ENCODE data around the gene OR2Z1. TPM values are rescaled to one million over a fixed set of nuclear protein-coding genes. Genes with fewer than 3 reads are reported as not detected.

The OR2Z1 gene
- total RNA-seq, 1 experiment from 2014 or later: not detected

- TF ChIP-seq REST (IDR thresholded peaks at IDR 0.05; ENCODE audit: low read depth) (no peak), ZNF274 (IDR thresholded peaks at IDR 0.05; ENCODE audit: low read depth, low read length) (no peak)
Measured at GRCh38 chr19:8680676-8681344, 40.6 kb upstream of the OR2Z1 start (continued).

GRCh38 chr19:8681345-8682029, 39.9 kb upstream of the OR2Z1 start:
- Histone ChIP-seq H3K4me1 (ENCODE audit: control insufficient read depth in 1 of 2, insufficient read depth in 2 of 2, low read length in 2 of 2) (0 out of 4 replicates have a peak, but pooled peaks cover 0 to 7% of the 10 kb centered on the region in 2 experiments), H3K9ac (ENCODE audit: low read length) (no peak overlapping the region), H4K20me1 (ENCODE audit: insufficient read depth) (no peaks in the 10 kb centered on the region), H3K4me3 (replicated peaks in 1 of 2; ENCODE audit: low read depth in 1 of 2, low read length in 2 of 2) (no peak overlapping the region), H2AFZ (ENCODE audit: low read depth, low read length, poor library complexity, severe bottlenecking) (no peak overlapping the region), H3K27ac (ENCODE audit: low read depth, low read length) (no peak overlapping the region), H3K79me2 (ENCODE audit: insufficient read depth, low read length) (no peaks in the 10 kb centered on the region), H3K4me2 (ENCODE audit: low read length) (no peak overlapping the region), H3K9me2 (ENCODE audit: insufficient read depth) (no peaks in the 10 kb centered on the region), H3K36me3 (ENCODE audit: control insufficient read depth in 1 of 2, insufficient read depth in 2 of 2, low read length in 2 of 2) (no peaks in the 10 kb centered on the region), H3K27me3 (ENCODE audit: insufficient read depth, low read length) (no peaks in the 10 kb centered on the region), H3K9me3 (ENCODE audit: control insufficient read depth in 1 of 2, insufficient read depth in 1 of 2, low read depth in 1 of 2, low read length in 2 of 2) (no peaks in the 10 kb centered on the region)
- DNase-seq (ENCODE audit: low read depth, low spot score): no peak
- peak; percentile 22; the same call in 1 of the 2 replicates for ATAC-seq
- no TSS peak for BruUV-seq (replicated peaks)
- POLR2A ChIA-PET: no interaction called here
- intact Hi-C loops (cut with micrococcal nuclease): no loop called here
- RAD21 ChIA-PET (ENCODE audit: low non-redundant PET in 1 of 2, low total read pairs in 2 of 2, uncharacterized antibody in 2 of 2, unreplicated experiment in 2 of 2): no interaction called here
- no peak for TF ChIP-seq CTCF (IDR thresholded peaks at IDR 0.05 in 2 of 3, conservative IDR thresholded peaks at IDR 0.05 in 1 of 3; ENCODE audit: borderline replicate concordance in 1 of 3, insufficient read depth in 1 of 3, low read depth in 2 of 3, low read length in 2 of 3)
- TF ChIP-seq ZBTB33 (IDR thresholded peaks at IDR 0.05; ENCODE audit: extremely low read depth, insufficient replicate concordance, low read length): no peak
- no peak for TF ChIP-seq CBX3 (IDR thresholded peaks at IDR 0.05; ENCODE audit: low read depth)
- no peak for TF ChIP-seq EZH2 (IDR thresholded peaks at IDR 0.05)
- TF ChIP-seq EZH2phosphoT487 (IDR thresholded peaks at IDR 0.05; ENCODE audit: borderline replicate concordance): no peak
- TF ChIP-seq REST (IDR thresholded peaks at IDR 0.05; ENCODE audit: low read depth): no peak
- TF ChIP-seq ZFX (IDR thresholded peaks at IDR 0.05): no peak
- no peak for TF ChIP-seq TCF7L2 (IDR thresholded peaks at IDR 0.05; ENCODE audit: borderline replicate concordance, extremely low read depth, insufficient read depth, insufficient read length)
- CTCF ChIA-PET: interaction anchor here (1.0 kb wide), 1 partner anchor 13 kb away, joined by 4 read pairs; no protein-coding TSS in a partner anchor

Measured in HCT116 (cell line).